Urothelium cell line (cell line): ENCODE data around the gene CCSER2.
"Not testable (repeated sequence)": the region's sequence is repeated elsewhere in the genome, so short reads cannot be mapped to it uniquely, and the experiment has no call there.

Experiments used
- DNase-seq: peaks from one replicate; pipeline ENCODE4 v3.0.0; 2011; ENCODE audit warnings: low spot score, mixed read lengths
- FAIRE-seq: peaks from 2 replicates; lab custom pipeline; 2011; peaks lifted over from hg19 to GRCh38; lab: Jason Lieb, UNC

CCSER2 gene

DNA sequence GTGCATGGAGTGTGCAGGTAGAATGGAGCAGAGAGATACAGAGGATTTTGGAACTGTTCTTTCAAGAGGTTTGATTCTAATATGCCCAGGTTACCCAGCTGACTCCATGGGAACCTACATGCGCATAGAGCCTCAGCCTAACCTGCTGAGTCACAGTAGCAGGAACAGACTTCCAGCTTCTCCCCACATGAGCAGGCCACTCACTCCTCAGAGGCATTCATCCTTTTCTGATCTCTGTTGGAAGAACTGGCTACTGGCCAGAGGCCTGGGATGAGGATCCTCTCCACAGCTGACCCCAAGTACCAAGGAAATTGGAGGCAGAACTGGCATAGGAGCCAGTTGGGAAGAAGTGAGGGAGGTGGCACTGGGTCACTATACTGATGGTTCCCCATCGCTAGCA is 17.9 kb upstream of the CCSER2 start:
- FAIRE-seq = no peak
- peak; percentile 26 for DNase-seq

DNA sequence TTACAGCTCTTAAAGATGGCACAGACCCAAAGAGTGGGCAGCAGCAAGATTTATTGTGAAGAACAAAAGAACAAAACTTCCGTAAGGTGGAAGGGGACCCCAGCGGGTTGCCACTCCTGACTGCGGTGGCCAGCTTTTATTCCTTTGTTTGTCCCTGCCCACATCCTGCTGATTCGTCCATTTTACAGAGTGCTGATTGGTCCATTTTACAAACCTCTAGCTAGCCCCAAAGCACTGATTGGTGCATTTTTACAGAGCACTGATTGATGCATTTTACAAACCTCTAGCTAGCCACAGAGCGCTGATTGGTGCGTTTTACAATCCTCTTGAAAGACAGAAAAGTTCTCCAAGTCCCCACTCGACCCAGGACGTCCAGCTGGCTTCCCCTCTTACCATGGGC is 16.8 kb upstream of the CCSER2 start:
- DNase-seq (no peak), FAIRE-seq (no peak)

DNA sequence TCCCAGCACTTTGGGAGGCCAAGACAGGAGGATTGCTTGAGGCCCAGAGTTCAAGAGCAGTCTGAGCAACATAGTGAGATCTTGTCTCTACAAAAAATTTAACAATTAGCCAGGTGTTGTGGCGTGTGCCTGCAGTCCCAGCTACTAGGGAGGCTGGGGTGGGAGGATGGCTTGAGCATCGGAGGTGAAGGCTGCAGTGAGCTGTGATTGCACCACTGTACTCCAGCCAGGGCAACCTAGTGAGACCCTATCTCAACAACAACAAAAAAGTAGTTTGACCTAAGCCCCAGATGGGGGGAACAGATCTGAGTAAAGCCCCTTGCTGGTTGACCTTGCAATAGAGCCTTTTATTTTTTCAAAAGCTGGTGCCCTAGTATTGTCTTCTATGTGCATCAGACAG is 15.6 kb upstream of the CCSER2 start:
- no peak for DNase-seq
- FAIRE-seq = no peak

DNA sequence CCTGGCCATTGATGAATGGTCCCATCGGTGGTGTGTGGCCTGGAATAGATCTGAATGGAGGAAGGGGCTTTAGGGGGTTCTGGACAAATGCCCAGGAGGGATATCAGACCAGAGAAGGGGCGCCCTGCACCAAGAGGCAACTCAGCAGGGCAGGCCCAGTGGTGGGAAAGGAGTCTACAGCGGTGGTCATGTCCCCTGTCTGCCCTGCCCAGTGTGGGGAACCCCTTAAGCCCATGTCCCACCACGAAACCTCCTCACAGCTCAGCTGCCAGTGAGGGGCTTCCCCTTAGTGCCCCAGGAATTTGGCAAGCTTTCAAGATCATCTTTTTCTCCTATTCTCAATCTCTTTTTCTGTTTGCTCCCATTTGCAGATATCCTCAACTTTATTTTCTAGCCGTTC is 14.1 kb upstream of the CCSER2 start:
- no peak for FAIRE-seq

DNA sequence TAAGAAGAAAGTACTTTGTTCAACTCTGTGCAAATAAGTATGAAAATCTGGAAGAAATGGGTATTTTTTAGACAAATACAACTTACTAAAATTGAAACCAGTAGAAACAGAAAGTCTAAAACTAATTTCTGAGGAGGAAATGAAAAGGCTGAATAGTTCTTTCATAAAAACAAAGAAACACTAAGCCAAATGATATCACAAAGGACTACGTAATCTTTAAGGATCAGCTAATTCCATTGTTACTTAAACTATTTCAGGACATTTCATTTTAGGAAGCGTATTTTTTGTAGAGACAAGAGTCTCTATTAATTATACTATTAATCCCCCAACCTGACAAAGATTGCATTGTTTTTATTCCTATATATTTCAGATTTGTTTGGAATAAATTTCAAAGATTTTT is 11.2 kb upstream of the CCSER2 start:
- DNase-seq (no peak), FAIRE-seq (no peak)

More for the DNA sequence above, 14.1 kb upstream of the CCSER2 start:
- no peak for DNase-seq

DNA sequence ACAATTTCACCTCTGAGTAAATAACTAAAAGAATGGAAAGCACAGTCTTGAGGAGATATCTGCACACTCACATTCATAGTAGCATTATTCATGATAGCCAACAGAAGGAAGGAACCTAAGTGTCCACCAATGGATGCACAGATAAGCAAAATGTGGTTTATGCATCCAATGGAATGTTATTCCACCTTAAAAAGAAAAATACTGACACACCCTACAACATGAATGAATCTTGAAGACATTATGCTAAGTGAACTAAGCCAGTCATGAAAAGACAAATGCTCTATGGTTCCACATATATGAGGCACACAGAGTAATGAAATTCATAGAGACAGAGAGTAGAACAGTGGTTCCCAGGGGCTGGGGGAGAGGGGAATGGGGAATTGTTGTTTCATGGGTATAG is 6.5 kb upstream of the CCSER2 start:
- no peak for DNase-seq
- no peak for FAIRE-seq

DNA sequence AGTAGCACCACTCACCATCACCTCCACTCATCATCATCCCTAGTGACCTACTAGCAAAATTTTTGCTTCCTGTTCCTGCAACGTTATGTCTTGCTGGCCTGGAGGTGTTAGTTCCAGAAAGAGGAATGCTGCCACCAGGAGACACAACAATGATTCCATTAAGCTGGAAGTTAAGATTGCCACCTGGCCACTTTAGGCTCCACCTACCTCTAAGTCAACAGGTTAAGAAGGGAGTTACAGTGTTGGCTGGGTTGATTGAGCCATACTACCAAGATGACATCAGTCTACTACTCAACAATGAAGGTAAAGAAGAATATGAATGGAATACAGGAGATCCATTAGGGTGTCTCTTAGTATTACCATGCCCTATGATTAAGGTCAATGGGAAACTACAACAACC is 4.8 kb upstream of the CCSER2 start:
- not testable (repeated sequence) for FAIRE-seq, DNase-seq

DNA sequence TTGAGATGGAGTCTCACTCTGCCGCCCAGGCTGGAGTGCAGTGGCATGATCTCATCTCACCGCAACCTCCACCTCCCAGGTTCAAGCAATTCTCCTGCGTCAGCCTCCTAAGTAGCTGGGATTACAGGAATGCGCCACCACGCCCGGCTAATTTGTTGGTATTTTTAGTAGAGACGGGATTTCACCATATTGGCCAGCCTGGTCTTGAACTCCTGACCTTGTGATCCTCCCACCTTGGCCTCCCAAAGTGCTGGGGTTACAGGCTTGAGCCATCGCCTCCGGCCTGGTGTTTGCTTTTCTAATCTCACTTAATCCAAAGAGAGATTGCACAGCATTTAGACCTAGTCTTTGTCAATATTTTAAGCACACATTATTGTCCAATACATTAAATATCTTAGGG is 1.4 kb upstream of the CCSER2 start:
- DNase-seq, FAIRE-seq: not testable (repeated sequence)

DNA sequence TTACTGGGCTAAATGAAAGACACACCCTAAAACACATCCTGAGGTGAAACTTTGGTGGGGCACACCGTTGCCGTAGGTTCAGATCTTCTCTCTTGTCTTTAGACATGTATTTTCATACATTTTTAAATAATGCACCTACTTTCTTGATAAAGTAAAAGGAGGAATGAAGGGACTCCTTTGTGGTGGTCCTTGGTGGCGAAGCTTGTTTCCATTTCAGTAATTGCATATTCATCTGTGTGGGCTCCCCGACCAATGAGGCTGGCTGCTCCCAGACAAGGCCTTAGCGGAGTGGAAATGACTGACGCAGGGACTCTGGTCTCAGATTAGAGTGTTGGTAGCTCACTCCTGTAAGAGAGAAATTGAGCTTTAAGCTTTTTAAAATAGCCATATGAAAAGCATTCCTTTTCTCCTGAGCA is 815 bp downstream of the CCSER2 start:
- FAIRE-seq (no peak), DNase-seq (no peak)

DNA sequence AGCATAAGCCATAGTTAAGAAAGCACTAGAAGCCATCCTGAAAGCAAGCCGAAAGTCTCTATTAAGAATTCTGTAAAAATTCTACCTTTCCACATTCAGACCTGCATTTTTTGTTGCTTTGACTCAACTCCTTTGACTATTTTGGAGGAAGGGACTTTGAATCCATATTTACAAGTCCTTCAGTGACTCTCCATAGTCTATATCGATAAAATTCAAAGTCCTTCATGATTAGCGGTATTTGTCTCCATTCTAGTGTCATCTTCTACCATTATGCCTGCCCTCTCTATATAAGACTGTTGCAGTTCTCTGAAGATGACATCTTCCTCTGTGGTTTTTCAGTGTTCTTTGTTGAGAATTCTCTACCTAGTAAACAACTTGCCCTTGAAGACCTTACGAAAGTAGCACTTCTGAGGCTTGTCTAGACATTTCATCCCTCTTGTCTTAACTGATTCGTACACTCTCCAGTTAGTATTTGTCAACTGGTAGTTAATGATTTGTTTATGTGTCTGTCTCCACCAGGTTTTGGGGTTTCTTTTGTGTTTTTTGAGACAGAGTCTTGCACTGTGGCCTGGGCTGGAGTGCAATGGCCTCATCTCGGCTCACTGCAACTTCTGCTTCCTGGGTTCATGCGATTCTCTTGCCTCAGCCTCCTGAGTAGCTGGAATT is 1.7 kb downstream of the CCSER2 start:
- FAIRE-seq (no peak), DNase-seq (no peak)

DNA sequence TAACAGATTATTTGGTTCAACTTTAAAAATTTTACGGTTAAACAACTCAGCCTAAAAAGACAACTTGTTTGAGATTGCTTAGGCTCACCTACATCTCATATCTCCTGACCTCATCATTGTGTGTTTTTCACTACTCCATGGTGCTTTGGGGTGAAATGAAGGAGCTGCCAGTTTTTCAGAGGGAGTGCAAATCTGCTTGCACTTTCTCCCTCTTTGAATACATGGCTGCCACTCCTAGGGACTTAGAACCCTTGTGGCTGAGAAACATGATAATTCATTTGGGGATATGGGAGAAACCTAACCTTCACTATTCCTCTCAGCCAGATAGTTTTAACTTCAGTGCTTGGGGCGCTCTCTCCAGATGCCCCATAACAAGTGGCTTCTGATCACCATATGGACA is 2.7 kb downstream of the CCSER2 start:
- FAIRE-seq = no peak
- no peak for DNase-seq

DNA sequence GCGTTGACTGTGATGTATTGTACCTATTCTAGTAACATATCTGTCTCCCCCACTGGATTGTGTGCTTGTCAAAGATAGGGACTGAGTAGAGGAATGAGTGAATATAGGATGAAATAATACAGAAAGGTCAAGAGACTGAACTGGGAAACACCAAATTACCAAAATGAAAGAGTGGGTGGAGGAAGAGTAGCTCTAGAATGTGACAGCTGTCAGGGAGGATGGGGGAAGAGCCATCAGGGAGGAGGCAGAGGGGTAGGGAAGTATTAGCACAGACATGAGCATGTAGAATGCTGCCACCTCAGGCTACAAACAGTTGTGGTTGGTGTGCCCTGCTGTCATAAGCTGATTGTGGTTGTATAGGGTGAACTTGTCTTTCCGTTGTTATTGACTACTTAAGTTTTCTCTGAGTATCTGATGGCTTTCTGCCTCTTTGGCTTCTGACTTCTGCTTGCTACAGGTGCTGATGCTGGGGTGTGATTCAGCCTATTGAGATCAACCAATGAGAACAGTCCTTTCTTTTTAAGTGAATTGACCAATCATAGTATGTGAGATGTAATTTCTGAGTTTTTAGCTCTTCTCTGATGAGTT is 5.6 kb downstream of the CCSER2 start:
- FAIRE-seq (no peak), DNase-seq (no peak)

DNA sequence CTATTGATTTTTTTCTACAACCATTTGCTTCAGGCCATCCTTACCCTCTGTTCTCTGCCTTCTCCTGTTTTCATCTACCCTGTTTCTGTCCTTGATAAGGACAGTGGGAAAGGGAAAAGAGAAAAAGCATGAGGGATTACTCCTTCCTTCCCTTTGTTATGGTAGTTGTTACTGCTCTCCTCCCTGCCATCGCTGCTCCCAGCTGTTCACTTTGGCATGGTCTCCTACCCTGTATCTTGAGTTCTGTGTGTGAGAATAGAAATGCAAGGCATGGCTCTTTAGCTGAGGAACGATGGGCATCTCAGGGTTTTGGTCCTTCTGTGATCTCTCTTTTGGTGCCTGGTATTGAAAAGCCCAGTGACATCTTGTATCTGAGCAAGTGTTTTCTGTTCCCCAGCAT is 6.4 kb downstream of the CCSER2 start:
- DNase-seq (no peak), FAIRE-seq (no peak)

DNA sequence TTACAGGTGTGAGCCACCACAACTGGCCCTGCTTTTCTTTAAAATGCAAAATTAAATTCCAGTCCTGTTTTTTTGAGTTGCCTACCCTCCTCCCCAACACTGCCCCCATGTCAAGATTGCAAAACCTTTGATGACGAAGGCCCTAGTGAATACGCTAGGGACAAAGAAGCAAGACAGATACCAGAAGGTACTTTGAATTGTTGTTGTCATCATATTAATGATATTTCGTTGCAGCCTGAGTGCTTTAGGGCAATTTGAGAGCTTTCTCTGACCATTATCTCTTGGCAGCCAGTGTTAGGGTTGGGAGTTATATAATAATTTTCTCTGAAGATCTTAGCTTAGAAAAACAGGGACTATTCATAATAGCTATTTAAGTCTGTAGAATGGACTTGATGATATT is 7.1 kb downstream of the CCSER2 start:
- DNase-seq (no peak), FAIRE-seq (no peak)

DNA sequence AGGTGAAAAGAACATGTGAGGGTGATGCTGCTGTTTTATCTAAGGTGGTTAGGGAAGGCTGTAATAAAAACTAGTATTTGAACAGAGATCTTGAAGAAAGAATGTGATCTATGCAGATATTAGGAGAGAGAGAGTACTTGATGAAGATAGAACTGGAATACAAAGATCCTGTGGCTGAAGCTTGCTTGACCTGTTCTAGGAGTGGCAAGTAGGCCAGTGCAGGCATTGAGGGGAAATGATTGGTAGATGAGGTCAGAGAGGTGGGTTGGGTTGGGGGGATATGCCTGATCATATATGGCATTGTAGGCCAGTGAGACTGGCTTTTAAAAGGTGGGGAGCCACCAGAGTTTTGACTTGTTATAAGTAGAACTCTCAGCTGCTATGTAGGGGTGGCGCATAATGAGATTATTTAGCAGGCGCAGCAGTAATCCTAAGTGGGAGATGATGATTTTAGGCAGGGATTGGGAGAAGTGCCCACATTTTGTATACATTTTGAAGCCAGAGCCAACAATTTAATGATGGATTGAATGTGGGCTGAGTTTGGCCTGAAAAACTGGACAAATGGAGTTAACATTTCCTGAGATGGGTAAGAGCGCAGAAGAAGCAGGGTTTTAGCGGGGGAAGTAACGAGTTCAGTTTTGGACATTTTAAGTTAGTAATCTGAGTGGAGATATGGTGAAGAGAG is 8.2 kb downstream of the CCSER2 start:
- FAIRE-seq = no peak

DNA sequence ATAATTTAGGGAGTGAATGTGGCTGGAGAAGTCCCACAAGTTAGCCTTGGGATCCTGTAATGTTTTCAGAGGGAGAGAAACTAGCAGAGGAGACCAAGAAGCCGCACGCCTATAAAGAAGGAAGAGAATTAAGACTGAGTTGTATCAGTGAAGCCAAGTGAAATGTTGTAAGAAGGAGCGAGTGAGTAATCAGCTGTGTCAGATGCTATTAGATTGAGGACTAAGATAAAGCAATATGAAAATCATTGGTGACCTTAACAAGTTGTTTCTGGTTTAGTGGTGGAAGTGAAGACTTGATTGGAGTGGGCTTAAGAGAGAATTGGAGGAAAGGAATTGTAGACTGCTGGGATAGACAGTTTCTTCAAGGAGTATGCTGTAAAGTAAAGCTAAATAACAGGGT is 8.8 kb downstream of the CCSER2 start:
- FAIRE-seq (no peak), DNase-seq (no peak)

More for the DNA sequence above, 8.2 kb downstream of the CCSER2 start:
- DNase-seq = no peak

DNA sequence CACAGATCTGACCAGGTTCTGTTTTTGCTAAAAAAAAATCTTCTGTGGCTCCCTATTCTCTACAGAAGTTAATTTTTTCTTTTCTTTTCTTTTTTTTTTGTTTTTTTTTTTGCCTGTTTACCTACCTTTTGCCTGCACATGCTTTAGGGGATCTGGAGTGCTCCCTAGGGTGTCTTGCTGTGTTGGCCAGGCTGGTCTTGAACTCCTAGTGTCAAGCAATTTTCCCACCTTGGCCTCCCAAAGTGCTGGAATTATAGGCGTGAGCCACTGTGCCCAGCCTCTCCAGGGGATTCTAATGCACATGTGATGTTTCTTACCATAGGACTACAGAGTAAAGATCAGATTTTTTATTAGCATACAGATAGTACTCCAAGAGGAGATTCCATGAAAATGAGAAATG is 10.6 kb downstream of the CCSER2 start:
- DNase-seq (no peak), FAIRE-seq (no peak)

DNA sequence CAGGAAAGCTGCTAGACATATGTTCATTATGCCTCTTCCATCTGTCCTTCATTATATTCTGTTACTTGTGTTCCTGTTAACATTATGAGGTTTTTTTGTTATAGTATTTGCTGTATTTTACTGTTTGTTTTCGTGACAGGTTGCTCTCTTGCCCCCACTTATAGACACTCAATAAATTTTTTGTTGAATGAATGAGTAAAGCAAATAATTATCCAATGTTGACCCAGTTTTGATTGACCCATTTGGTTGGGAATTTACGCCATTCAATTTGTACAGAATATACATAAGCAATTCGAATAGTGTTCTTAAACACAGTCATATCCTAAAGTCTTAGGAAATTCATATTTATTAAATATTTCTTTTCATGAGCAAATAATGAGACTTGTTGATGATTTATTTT is 11.8 kb downstream of the CCSER2 start:
- no peak for FAIRE-seq
- no peak for DNase-seq

DNA sequence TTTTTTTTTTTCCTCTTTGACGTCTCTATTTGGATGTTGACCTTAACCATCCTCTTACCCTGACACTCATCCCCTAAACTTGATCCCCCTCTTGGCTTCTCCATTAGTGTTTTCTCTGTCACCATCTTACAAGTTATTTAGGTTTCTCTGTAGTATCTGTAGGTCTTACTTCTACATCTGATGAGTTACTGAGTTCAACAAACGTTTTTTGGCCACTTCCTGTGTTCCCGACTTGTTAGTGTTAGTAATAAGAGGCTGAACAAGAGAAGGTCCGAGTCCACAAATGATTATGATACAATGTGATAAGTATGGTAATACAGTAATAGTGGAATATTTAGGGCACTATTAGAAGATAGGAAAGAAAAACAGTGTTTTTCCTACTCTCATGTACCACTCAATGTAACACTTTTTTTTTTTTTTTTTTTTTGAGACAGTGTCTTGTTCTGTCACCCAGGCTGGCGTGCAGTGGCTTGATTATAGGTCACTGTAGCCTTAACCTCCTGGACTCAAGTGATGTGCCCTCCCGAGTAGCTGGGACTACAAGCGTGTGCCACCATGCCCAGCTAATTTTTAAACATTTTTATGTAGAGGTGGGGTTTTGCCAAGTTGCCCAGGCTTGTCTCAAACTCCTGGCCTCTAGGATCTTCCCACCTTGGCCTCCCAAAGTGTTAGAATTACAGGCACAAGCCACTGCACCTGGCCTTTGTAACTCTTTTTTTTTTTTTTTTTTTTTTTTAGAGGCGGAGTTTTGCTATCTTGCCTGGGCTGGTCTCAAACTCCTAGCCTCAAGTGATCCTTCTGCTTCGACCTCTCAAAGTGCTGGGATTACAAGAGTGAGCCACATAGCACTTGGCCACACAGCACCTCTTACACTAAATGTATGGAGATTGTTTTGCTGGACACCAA is 12.5 kb downstream of the CCSER2 start:
- FAIRE-seq (no peak), DNase-seq (no peak)

DNA sequence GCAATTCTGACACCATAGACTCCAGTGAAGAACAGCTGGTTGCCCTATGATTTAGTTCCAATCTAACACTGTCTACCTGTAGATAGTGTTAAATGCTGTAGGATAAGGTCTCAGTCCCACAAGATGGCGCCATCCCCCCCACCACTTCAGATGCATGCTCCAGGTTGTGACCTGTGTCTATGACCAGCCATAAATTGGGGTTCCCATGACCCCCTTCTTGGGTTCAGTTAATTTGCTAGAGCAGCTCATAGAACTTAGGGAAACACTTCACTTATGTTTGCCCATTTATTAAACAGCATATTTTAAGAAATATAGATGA is 13.1 kb downstream of the CCSER2 start:
- DNase-seq (no peak), FAIRE-seq (no peak)

DNA sequence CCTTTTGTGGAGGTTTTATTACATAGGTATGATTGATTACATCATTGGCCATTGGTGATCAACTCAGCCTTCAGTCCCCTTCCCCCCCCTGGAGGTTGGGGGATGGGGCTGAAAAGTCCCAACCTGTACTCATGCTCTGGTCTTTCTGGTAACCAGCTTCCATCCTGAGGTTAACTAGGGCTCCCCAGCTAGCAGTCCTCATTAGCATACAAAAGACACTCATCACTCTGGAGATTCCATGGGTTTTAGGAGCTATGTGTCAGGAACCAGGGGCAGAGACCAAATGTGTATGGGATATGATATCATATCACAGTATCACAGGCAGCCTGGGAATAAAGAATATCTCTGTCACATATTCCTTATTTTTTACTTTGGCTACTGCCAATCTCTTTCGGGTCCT is 13.6 kb downstream of the CCSER2 start:
- FAIRE-seq (no peak), DNase-seq (no peak)

DNA sequence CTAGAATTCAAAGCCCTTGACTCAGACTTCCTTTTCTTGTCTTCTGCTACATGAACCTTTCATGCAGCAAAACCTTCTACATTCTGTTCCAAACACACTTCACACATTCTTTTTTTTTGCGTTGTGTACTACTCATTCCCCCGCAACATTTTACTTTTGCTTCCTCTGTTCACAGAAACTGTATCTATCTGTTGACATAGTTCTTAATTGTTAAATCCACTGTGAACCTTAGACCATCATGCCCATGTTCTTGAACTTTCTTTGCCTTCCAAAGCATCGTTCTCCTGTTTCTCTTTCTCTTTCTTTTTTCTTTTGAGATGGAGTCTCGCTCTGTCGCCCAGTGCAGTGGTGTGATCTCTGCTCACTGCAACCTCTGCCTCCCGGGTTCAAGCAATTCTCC is 14.2 kb downstream of the CCSER2 start:
- DNase-seq (no peak), FAIRE-seq (no peak)
